Measurements from ENCODE around the gene TBX1.

- no peak for TF ChIP-seq CTCF (IDR thresholded peaks at IDR 0.05)
- no peak for TF ChIP-seq FOXJ3 (CRISPR knock-in tag; IDR thresholded peaks at IDR 0.05; ENCODE audit: borderline replicate concordance)
- TF ChIP-seq CREB1 (CRISPR knock-in tag; IDR thresholded peaks at IDR 0.05), result no peak
- TF ChIP-seq SMAD4 (CRISPR knock-in tag; IDR thresholded peaks at IDR 0.05), result no peak
- TF ChIP-seq E2F1 (CRISPR knock-in tag; IDR thresholded peaks at IDR 0.05), result no peak
- TF ChIP-seq ZMAT4 (CRISPR knock-in tag; IDR thresholded peaks at IDR 0.05), result no peak
- no peak for TF ChIP-seq MAX (CRISPR knock-in tag; IDR thresholded peaks at IDR 0.05)
- TF ChIP-seq ZNF416 (CRISPR knock-in tag; IDR thresholded peaks at IDR 0.05), result no peak
Measured at GRCh38 chr22:19720999-19721329, 39.6 kb upstream of the TBX1 start.

Data from WTC11 (cell line).